HG02852 (cell line): ENCODE results near the gene HOXA10.

Source experiments
- ATAC-seq: cut with Tn5 transposase; IDR thresholded peaks from one replicate; pipeline ENCODE4 v1.9.1; 2021; ENCODE audit warnings: mild to moderate bottlenecking, moderate library complexity; ENCODE audit not compliant: unreplicated experiment

HOXA10 gene

GRCh38 chr7:27173956-27174873, at the start of gene HOXA10:
Gene HOXA10 (minus strand): TSS chr7:27174320. CDS start chr7:27174306, 14 bp downstream.
- no peak for ATAC-seq

- no peak for ATAC-seq
Measured at GRCh38 chr7:27221201-27221797, 47.2 kb upstream of the HOXA10 start.

- no peak for ATAC-seq
Measured at GRCh38 chr7:27220440-27220955, 46.4 kb upstream of the HOXA10 start.

GRCh38 chr7:27219821-27220220, 45.7 kb upstream of the HOXA10 start:
- no peak for ATAC-seq

GRCh38 chr7:27217951-27218350, 43.8 kb upstream of the HOXA10 start:
- ATAC-seq, result no peak

GRCh38 chr7:27215356-27215755, 41.2 kb upstream of the HOXA10 start:
- ATAC-seq, result no peak

- no peak for ATAC-seq
Measured at GRCh38 chr7:27214239-27214950, 40.3 kb upstream of the HOXA10 start.

GRCh38 chr7:27213433-27214238, 39.5 kb upstream of the HOXA10 start:
- ATAC-seq, result no peak

- no peak for ATAC-seq
Measured at GRCh38 chr7:27212497-27213432, 38.6 kb upstream of the HOXA10 start.

GRCh38 chr7:27211764-27212204, 37.7 kb upstream of the HOXA10 start:
- ATAC-seq, result no peak

- no peak for ATAC-seq
Measured at GRCh38 chr7:27211084-27211446, 36.9 kb upstream of the HOXA10 start.

- no peak for ATAC-seq
Measured at GRCh38 chr7:27210441-27211083, 36.4 kb upstream of the HOXA10 start.

GRCh38 chr7:27209933-27210440, 35.9 kb upstream of the HOXA10 start:
- no peak for ATAC-seq

- no peak for ATAC-seq
Measured at GRCh38 chr7:27208998-27209397, 34.9 kb upstream of the HOXA10 start.

GRCh38 chr7:27207348-27207985, 33.3 kb upstream of the HOXA10 start:
- ATAC-seq, result no peak

- ATAC-seq, result no peak
Measured at GRCh38 chr7:27205325-27206280, 31.5 kb upstream of the HOXA10 start.

GRCh38 chr7:27204851-27205322, 30.8 kb upstream of the HOXA10 start:
- no peak for ATAC-seq
